HL-60 (cell line): ENCODE data around the gene HAX1.
A peak's percentile ranks its signal among the peaks of the same experiment; 100 is the strongest.

Experiments
- DNase-seq, 2 experiments: peaks; one replicate each; pipeline ENCODE4 v3.0.0-alpha.2; 2010 to 2020; ENCODE audit warnings: low read depth in 1 of 2, low spot score in 1 of 2
- H3K27ac ChIP-seq: fragments of 250-450 bp; sonication (Bioruptor Pico); replicated peaks from 2 replicates; pipeline ENCODE4 v1.5.1; 2020; ENCODE audit warnings: mild to moderate bottlenecking, moderate library complexity
- H3K27me3 ChIP-seq: fragments of 250-450 bp; sonication (Bioruptor Pico); 2 replicates; pipeline ENCODE4 v1.5.1; 2021; ENCODE audit warnings: mild to moderate bottlenecking, moderate library complexity; ENCODE audit not compliant: insufficient read depth, poor library complexity, severe bottlenecking
- H3K4me3 ChIP-seq: replicated peaks from 2 replicates; pipeline ENCODE4 v1.5.1; 2011; ENCODE audit warnings: mild to moderate bottlenecking, control low read depth, low read length; ENCODE audit not compliant: insufficient read depth
- CTCF ChIP-seq: IDR thresholded peaks from one replicate; pipeline ENCODE4 v1.5.1; 2011; ENCODE audit warnings: low read length, control low read depth, inconsistent platforms; ENCODE audit not compliant: insufficient read depth
- POLR2AphosphoS5 ChIP-seq: IDR thresholded peaks from 2 replicates; pipeline ENCODE4 v1.6.1; 2012; ENCODE audit warnings: low read depth

Gene HAX1

DNA sequence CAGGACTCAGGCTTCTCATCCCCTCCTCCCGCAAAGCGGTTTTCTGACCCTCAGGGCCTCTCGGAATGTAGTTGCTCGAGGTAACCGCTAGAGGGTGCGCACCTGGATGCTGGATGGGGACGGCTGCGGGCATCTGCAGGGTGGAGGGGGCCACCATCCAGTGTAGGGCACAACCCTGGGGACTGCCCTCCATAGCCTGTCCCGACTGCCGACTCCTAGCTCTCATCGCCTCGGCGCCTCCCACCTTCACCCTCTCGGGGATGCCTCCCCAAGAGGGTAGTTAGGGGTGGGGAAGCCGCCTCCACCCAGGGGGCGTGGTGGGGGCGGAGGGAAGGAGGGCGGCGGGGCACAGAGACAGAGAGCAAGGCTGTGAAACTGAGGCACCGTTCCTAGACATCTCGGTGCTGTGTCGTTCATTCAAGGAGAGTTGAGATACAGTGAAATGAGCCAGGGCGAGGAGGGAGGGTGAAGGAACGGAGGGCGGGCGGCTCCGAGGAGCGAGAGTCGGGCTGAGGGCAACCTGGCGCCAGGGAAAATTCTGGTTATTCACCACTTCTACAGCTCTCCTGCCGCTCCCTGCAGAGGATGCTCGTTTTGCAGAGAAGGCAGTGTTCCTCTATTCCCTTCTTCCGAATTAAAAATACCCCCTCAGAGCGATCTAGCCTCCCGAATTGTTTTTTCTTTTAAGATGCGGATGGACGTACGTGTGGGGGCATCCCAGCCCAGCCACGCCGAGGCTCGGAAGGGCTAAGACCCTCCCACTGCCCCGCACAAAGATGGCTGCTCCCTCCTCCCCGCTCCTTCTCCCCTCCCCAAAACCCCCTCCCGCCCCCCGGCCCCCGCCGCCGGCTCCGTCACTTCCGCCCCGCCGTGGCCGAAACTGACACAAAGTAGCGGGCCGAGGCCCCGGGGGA lies 52.5 kb downstream of the HAX1 start, which contains the start of gene ATP8B2:
Gene ATP8B2, plus strand, starts transcription at position 857 of the 914 bp plus-strand sequence. CDS start 2,617 bp downstream, outside the sequence.
- peak; percentile 45 to 66 for DNase-seq
- Histone ChIP-seq H3K27me3 (peaks cover 46% of the 10 kb centered on the region), H3K4me3 (peak within 1 kb of the TSS; percentile 50), H3K27ac (no peak within 1 kb of the TSS)
- no peak for TF ChIP-seq POLR2AphosphoS5
- peak; percentile 75 for TF ChIP-seq CTCF
